ENCODE data around the gene HIGD1A.

The HIGD1A gene

DNA sequence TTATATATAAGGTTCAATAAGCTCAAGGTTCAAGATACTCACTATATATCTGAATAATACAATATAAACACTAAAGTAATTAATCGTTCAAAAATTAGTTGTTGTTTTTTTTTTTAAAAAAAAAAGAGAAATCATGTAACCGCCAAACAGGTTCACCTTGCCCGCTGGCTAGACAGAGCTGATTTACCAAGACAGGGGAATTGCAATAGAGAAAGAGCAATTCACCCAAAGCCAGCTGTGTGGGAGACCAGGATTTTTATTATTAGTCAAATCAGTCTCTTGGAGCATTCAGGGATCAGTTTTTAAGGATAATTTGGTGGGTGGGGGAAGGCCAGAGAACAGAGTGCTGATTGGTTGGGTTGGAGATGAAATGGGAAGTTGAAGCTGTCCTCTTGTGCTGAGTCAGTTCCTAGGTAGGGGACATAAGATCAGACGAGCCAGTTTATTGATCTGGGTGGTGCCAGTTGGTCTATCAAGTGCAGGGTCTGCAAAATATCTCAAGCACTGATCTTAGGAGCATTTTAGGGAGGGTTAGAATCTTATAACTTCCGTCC lies 7.9 kb downstream of the HIGD1A start:
- H2AFZ ChIP-seq (ENCODE audit: low read length), result no peak overlapping the region
- H3K4me1 ChIP-seq (ENCODE audit: insufficient read depth, low read length, severe bottlenecking), result peaks cover 11% of the 10 kb centered on the region
- no peak overlapping the region for H3K4me2 ChIP-seq (ENCODE audit: low read length)
- H3K36me3 ChIP-seq (ENCODE audit: insufficient read depth, low read length), result peaks cover 43% of the 10 kb centered on the region
- H3K9me2 ChIP-seq (ENCODE audit: low read depth, low read length), result no peaks in the 10 kb centered on the region
- H3K27ac ChIP-seq (ENCODE audit: low read depth, low read length, poor library complexity, severe bottlenecking), result no peak overlapping the region
- peaks cover 28% of the 10 kb centered on the region for H3K79me2 ChIP-seq (ENCODE audit: insufficient read depth, low read length)
- no peaks in the 10 kb centered on the region for H4K20me1 ChIP-seq (ENCODE audit: insufficient read depth, low read length)
- TF ChIP-seq, protein P1, sequence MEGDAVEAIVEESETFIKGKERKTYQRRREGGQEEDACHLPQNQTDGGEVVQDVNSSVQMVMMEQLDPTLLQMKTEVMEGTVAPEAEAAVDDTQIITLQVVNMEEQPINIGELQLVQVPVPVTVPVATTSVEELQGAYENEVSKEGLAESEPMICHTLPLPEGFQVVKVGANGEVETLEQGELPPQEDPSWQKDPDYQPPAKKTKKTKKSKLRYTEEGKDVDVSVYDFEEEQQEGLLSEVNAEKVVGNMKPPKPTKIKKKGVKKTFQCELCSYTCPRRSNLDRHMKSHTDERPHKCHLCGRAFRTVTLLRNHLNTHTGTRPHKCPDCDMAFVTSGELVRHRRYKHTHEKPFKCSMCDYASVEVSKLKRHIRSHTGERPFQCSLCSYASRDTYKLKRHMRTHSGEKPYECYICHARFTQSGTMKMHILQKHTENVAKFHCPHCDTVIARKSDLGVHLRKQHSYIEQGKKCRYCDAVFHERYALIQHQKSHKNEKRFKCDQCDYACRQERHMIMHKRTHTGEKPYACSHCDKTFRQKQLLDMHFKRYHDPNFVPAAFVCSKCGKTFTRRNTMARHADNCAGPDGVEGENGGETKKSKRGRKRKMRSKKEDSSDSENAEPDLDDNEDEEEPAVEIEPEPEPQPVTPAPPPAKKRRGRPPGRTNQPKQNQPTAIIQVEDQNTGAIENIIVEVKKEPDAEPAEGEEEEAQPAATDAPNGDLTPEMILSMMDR (IDR thresholded peaks at IDR 0.05; ENCODE audit: low read length), result no peak
- TF ChIP-seq EZH2 (IDR thresholded peaks at IDR 0.05; ENCODE audit: borderline replicate concordance, low read length), result no peak
- no peak overlapping the region for H3K4me3 ChIP-seq (ENCODE audit: low read depth, low read length, poor library complexity, severe bottlenecking)
- H3K9ac ChIP-seq (ENCODE audit: low read length), result no peak overlapping the region
- H3F3A ChIP-seq (ENCODE audit: insufficient read depth, low read length), result no peaks in the 10 kb centered on the region
- H3K27me3 ChIP-seq (ENCODE audit: insufficient read depth, low read length), result no peaks in the 10 kb centered on the region
- no peaks in the 10 kb centered on the region for H3K9me3 ChIP-seq (ENCODE audit: low read length)

DNA sequence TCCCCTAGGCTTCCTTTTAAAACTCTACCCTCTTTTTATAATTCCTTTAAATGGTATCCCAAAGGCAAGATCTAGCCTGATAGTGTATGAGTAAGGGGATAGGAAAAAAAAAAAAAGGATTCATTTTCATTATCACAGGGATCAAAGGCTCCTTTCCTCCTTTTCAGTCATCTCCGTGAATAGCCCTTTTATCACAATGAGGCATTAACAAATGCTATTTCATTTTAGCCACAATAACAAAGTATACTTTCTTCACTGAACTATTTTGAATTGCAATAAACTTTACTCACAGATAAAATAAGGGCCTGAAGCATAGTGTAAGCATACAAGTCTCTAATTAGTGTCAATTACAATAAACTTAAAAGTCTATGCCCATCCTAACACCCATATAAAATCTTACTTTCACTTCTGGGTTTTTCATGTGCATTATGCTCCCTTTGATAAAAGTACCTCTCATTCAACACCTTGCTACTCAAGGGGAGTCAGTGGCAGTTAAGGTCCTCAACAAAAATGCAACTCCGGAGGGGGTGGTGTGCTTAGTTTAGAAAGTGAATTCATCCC lies 8.6 kb downstream of the HIGD1A start:
- TF ChIP-seq, protein P1 (IDR thresholded peaks at IDR 0.05; ENCODE audit: low read length), result no peak
- TF ChIP-seq EZH2 (IDR thresholded peaks at IDR 0.05; ENCODE audit: borderline replicate concordance, low read length), result no peak
- Histone ChIP-seq H4K20me1 (ENCODE audit: insufficient read depth, low read length) (no peaks in the 10 kb centered on the region), H3K9ac (ENCODE audit: low read length) (no peak overlapping the region), H3K27me3 (ENCODE audit: insufficient read depth, low read length) (no peaks in the 10 kb centered on the region), H2AFZ (ENCODE audit: low read length) (no peak overlapping the region), H3K79me2 (ENCODE audit: insufficient read depth, low read length) (peaks cover 28% of the 10 kb centered on the region), H3K4me3 (ENCODE audit: low read depth, low read length, poor library complexity, severe bottlenecking) (no peak overlapping the region), H3K36me3 (ENCODE audit: insufficient read depth, low read length) (peaks cover 42% of the 10 kb centered on the region), H3K9me3 (ENCODE audit: low read length) (no peaks in the 10 kb centered on the region), H3K9me2 (ENCODE audit: low read depth, low read length) (no peaks in the 10 kb centered on the region), H3F3A (ENCODE audit: insufficient read depth, low read length) (no peaks in the 10 kb centered on the region), H3K27ac (ENCODE audit: low read depth, low read length, poor library complexity, severe bottlenecking) (no peak overlapping the region), H3K4me2 (ENCODE audit: low read length) (no peak overlapping the region), H3K4me1 (ENCODE audit: insufficient read depth, low read length, severe bottlenecking) (peaks cover 5% of the 10 kb centered on the region)

DNA sequence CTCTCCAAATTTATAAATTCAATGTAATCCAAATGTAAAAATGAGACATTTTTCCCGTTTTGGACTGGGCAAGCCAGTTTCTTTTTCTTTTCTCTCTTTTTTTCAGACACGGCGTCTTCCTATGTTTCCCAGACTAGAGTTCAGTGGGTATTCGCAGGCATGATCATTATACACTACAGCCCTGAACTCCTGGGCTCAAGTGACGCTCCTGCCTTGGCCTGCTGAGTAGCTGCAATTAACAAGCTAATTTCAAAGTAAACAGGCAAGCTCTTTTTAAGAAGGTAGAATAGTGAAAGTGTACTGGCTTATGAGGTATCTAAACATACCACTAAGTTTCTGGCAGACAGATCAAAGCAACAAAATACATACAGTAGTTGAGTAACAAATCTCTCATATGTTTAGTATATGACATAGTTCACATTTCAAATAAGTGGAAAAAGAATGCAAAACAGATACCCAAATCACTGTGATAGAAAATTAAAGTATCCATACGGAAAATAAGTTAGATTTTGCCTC lies 13.5 kb downstream of the HIGD1A start:
- peaks cover 2% of the 10 kb centered on the region; the same call in 1 of the 2 replicates for H3F3A ChIP-seq (ENCODE audit: insufficient read depth, low read length)
- no peak overlapping the region for H2AFZ ChIP-seq (ENCODE audit: low read length)
- H3K4me2 ChIP-seq (ENCODE audit: low read length), result no peak overlapping the region
- no peak overlapping the region for H3K27ac ChIP-seq (ENCODE audit: low read depth, low read length, poor library complexity, severe bottlenecking)
- no peaks in the 10 kb centered on the region for H3K27me3 ChIP-seq (ENCODE audit: insufficient read depth, low read length)
- no peak overlapping the region for H3K9ac ChIP-seq (ENCODE audit: low read length)
- TF ChIP-seq EZH2 (IDR thresholded peaks at IDR 0.05; ENCODE audit: borderline replicate concordance, low read length), result no peak
- TF ChIP-seq, protein P1 (IDR thresholded peaks at IDR 0.05; ENCODE audit: low read length), result no peak
- no peaks in the 10 kb centered on the region for H4K20me1 ChIP-seq (ENCODE audit: insufficient read depth, low read length)
- H3K79me2 ChIP-seq (ENCODE audit: insufficient read depth, low read length), result peaks cover 19% of the 10 kb centered on the region; the same call in 1 of the 2 replicates
- H3K4me1 ChIP-seq (ENCODE audit: insufficient read depth, low read length, severe bottlenecking), result no peaks in the 10 kb centered on the region
- H3K36me3 ChIP-seq (ENCODE audit: insufficient read depth, low read length), result peaks cover 49% of the 10 kb centered on the region
- H3K4me3 ChIP-seq (ENCODE audit: low read depth, low read length, poor library complexity, severe bottlenecking), result no peak overlapping the region
- H3K9me3 ChIP-seq (ENCODE audit: low read length), result no peaks in the 10 kb centered on the region
- H3K9me2 ChIP-seq (ENCODE audit: low read depth, low read length), result no peaks in the 10 kb centered on the region

All from OCI-LY1 (cell line).